Liver (tissue), 3 donors: ENCODE results near the gene PEX11A.

Source experiments
- CTCF ChIP-seq: fragments of 150-350 bp; IDR thresholded peaks from 2 replicates; pipeline ENCODE4 v1.5.1; 2017; ENCODE audit warnings: improper control_type of control experiment, low read depth, low read length; ENCODE audit not compliant: missing input control
- EGR1 ChIP-seq, 2 donors: IDR thresholded peaks; 2 replicates each; pipeline ENCODE4 v1.6.1; 2016 to 2018; ENCODE audit warnings: antibody characterized with exemption in 2 of 2, low read depth in 2 of 2
- FOXA1 ChIP-seq: IDR thresholded peaks from 2 replicates; pipeline ENCODE4 v1.6.1; 2016; ENCODE audit warnings: antibody characterized with exemption
- JUND ChIP-seq, 2 donors: IDR thresholded peaks; 2 replicates each; pipeline ENCODE4 v1.6.1; 2016; ENCODE audit warnings: antibody characterized with exemption in 2 of 2
- MAX ChIP-seq: IDR thresholded peaks from 2 replicates; pipeline ENCODE4 v1.6.1; 2016; ENCODE audit warnings: antibody characterized with exemption
- REST ChIP-seq: IDR thresholded peaks from 2 replicates; pipeline ENCODE4 v1.6.1; 2016; ENCODE audit warnings: antibody characterized with exemption, mild to moderate bottlenecking
- YY1 ChIP-seq: IDR thresholded peaks from 2 replicates; pipeline ENCODE4 v1.6.1; 2016; ENCODE audit warnings: antibody characterized with exemption, mild to moderate bottlenecking
- donor health status: healthy.
- donor health status: healthy.

GRCh38 chr15:89633585-89633984 is 57.0 kb downstream of the PEX11A start:
- TF ChIP-seq CTCF, result no peak
- no peak for TF ChIP-seq JUND (IDR thresholded peaks at IDR 0.05)
- no peak for TF ChIP-seq YY1
- no peak for TF ChIP-seq EGR1 (IDR thresholded peaks at IDR 0.05; ENCODE audit: low read depth in 2 of 2)
- TF ChIP-seq MAX, result no peak
- TF ChIP-seq FOXA1, result no peak
- TF ChIP-seq REST, result no peak
